IMR-90 (cell line): Measurements from ENCODE around the gene COX7A2L. TPM values are rescaled to one million over a fixed set of nuclear protein-coding genes. Genes with fewer than 3 reads are reported as not detected.

Experiments used
- ATAC-seq: fragments of 200-7000 bp; cut with Tn5 transposase; 2 replicates; pipeline ENCODE4 v1.9.1; 2020; ENCODE audit warnings: low read depth, mild to moderate bottlenecking, moderate library complexity
- BruUV-seq: library from RNA; stranded (reverse); fragments of 400-500 nt; replicated peaks from 2 replicates; lab custom pipeline; 2021; lab: Mats Ljungman, UMichigan
- CTCF ChIA-PET: fragments of 300-600 bp; formaldehyde crosslinking; extraction: SDS; loops from one replicate; lab custom pipeline; 2021; ENCODE audit warnings: antibody characterized with exemption; lab: Yijun Ruan, JAX
- POLR2A ChIA-PET: fragments of 300-600 bp; sonication (Branson Sonifier 250); formaldehyde crosslinking; loops from one replicate; lab custom pipeline; 2022; ENCODE audit warnings: antibody characterized with exemption; ENCODE audit not compliant: unreplicated experiment; lab: Charles Lee
- DNase-seq: peaks from one replicate; pipeline ENCODE4 v3.0.0; 2013
- H2AFZ ChIP-seq: replicated peaks from 2 replicates; pipeline ENCODE3; 2013; ENCODE audit warnings: low read length, mild to moderate bottlenecking; ENCODE audit not compliant: poor library complexity
- H2AK5ac ChIP-seq: 2 replicates; pipeline ENCODE4 v1.6.1; 2013; ENCODE audit warnings: low read depth, low read length, inconsistent platforms
- H2AK9ac ChIP-seq: replicated peaks from 2 replicates; pipeline ENCODE3; 2013; ENCODE audit warnings: mild to moderate bottlenecking, low read depth, low read length, moderate library complexity; ENCODE audit not compliant: poor library complexity
- H2BK120ac ChIP-seq: 2 replicates; pipeline ENCODE4 v1.6.1; 2013; ENCODE audit warnings: low read depth, low read length, inconsistent platforms
- H2BK15ac ChIP-seq: 3 replicates; pipeline ENCODE4 v1.6.1; 2013; ENCODE audit warnings: low read depth, low read length, inconsistent platforms
- H2BK20ac ChIP-seq: 2 replicates; pipeline ENCODE4 v1.6.1; 2013; ENCODE audit warnings: low read depth, mild to moderate bottlenecking, inconsistent platforms, low read length, moderate library complexity
- H2BK5ac ChIP-seq: 2 replicates; pipeline ENCODE4 v1.6.1; 2013; ENCODE audit warnings: mild to moderate bottlenecking, low read depth, low read length, inconsistent platforms; ENCODE audit not compliant: poor library complexity, severe bottlenecking
- H3K14ac ChIP-seq: replicated peaks from 2 replicates; pipeline ENCODE4 v1.6.1; 2013; ENCODE audit warnings: low read depth, low read length, inconsistent platforms
- H3K18ac ChIP-seq: 2 replicates; pipeline ENCODE4 v1.6.1; 2013; ENCODE audit warnings: low read depth, low read length, control low read depth
- H3K23ac ChIP-seq: 2 replicates; pipeline ENCODE4 v1.6.1; 2013; ENCODE audit warnings: low read depth, low read length, inconsistent platforms
- H3K27ac ChIP-seq: 2 replicates; pipeline ENCODE4 v1.5.1; 2013; ENCODE audit warnings: mild to moderate bottlenecking, control low read depth, low read length; ENCODE audit not compliant: insufficient read depth
- H3K27me3 ChIP-seq: 2 replicates; pipeline ENCODE4 v1.6.1; 2013; ENCODE audit warnings: low read length; ENCODE audit not compliant: control insufficient read depth, insufficient read depth
- H3K36me3 ChIP-seq: 2 replicates; pipeline ENCODE4 v1.6.1; 2013; ENCODE audit warnings: low read length, mixed read lengths; ENCODE audit not compliant: control insufficient read depth, insufficient read depth
- H3K4ac ChIP-seq: 2 replicates; pipeline ENCODE4 v1.6.1; 2013; ENCODE audit warnings: low read depth, low read length, inconsistent platforms
- H3K4me1 ChIP-seq: 2 replicates; pipeline ENCODE4 v1.6.1; 2013; ENCODE audit warnings: low read length, mixed read lengths; ENCODE audit not compliant: control insufficient read depth, insufficient read depth
- H3K4me2 ChIP-seq: 2 replicates; pipeline ENCODE4 v1.6.1; 2013; ENCODE audit warnings: low read depth, mild to moderate bottlenecking, control low read depth, low read length, moderate library complexity
- H3K4me3 ChIP-seq: 2 replicates; pipeline ENCODE4 v1.5.1; 2013; ENCODE audit warnings: low read depth, mild to moderate bottlenecking, control low read depth, low read length, moderate library complexity; ENCODE audit not compliant: insufficient read depth
- H3K56ac ChIP-seq: 2 replicates; pipeline ENCODE4 v1.6.1; 2013; ENCODE audit warnings: low read length, inconsistent platforms; ENCODE audit not compliant: insufficient read depth; ENCODE audit errors: extremely low read depth
- H3K79me1 ChIP-seq, 2 experiments: 2 replicates each; pipeline ENCODE4 v1.6.1; 2013; ENCODE audit warnings: low read length in 2 of 2, inconsistent platforms in 1 of 2, low read depth in 1 of 2
- H3K9ac ChIP-seq: 2 replicates; pipeline ENCODE4 v1.6.1; 2013; ENCODE audit warnings: low read depth, low read length, control low read depth
- H3K9me1 ChIP-seq: 2 replicates; pipeline ENCODE4 v1.6.1; 2013; ENCODE audit warnings: low read length, inconsistent platforms; ENCODE audit not compliant: insufficient read depth
- H3K9me3 ChIP-seq: 2 replicates; pipeline ENCODE4 v1.6.1; 2013; ENCODE audit warnings: low read length; ENCODE audit not compliant: control insufficient read depth, insufficient read depth
- H4K20me1 ChIP-seq: 2 replicates; pipeline ENCODE4 v1.6.1; 2013; ENCODE audit warnings: low read length, inconsistent platforms; ENCODE audit not compliant: insufficient read depth
- H4K5ac ChIP-seq: 2 replicates; pipeline ENCODE4 v1.6.1; 2013; ENCODE audit warnings: mild to moderate bottlenecking, low read depth, low read length, control low read depth
- H4K8ac ChIP-seq, 2 experiments: 2 replicates each; pipeline ENCODE4 v1.6.1; 2013; ENCODE audit warnings: low read depth in 2 of 2, low read length in 2 of 2, control low read depth in 1 of 2, inconsistent platforms in 1 of 2
- H4K91ac ChIP-seq: 2 replicates; pipeline ENCODE4 v1.6.1; 2013; ENCODE audit warnings: low read depth, low read length, inconsistent platforms; ENCODE audit not compliant: insufficient read depth
- BHLHE40 ChIP-seq: fragments of 150-350 bp; IDR thresholded peaks from 2 replicates; pipeline ENCODE4 v1.6.1; 2016; ENCODE audit warnings: mild to moderate bottlenecking, low read depth, low read length
- CEBPB ChIP-seq: IDR thresholded peaks from 2 replicates; pipeline ENCODE4 v1.6.1; 2012; ENCODE audit warnings: low read depth, low read length, improper control_type of control experiment
- CTCF ChIP-seq: conservative IDR thresholded peaks from 2 replicates; pipeline ENCODE4 v1.5.1; 2012; ENCODE audit warnings: mild to moderate bottlenecking, low read depth, low read length, improper control_type of control experiment
- MAFK ChIP-seq: IDR thresholded peaks from 2 replicates; pipeline ENCODE4 v1.6.1; 2012; ENCODE audit warnings: low read depth, low read length, improper control_type of control experiment
- NFE2L2 ChIP-seq: fragments of 150-350 bp; IDR thresholded peaks from 2 replicates; pipeline ENCODE4 v1.6.1; 2016; ENCODE audit warnings: low read depth, mild to moderate bottlenecking, low read length
- RCOR1 ChIP-seq: IDR thresholded peaks from 2 replicates; pipeline ENCODE4 v1.6.1; 2012; ENCODE audit warnings: mild to moderate bottlenecking, low read length, improper control_type of control experiment; ENCODE audit not compliant: insufficient replicate concordance
- WGBS, 2 experiments: methylation state at CpG; one replicate each; pipeline versions ENCODE4 v1.1.5 to v1.1.7; 2013; ENCODE audit warnings: missing lambda C conversion rate in 2 of 2; ENCODE audit not compliant: insufficient read length in 1 of 2; ENCODE audit errors: extremely low coverage in 2 of 2; 5-methylcytosine and 5-hydroxymethylcytosine counted together
- dilution Hi-C: fragments of 300-500 bp; cut with HindIII; formaldehyde crosslinking; loops from one replicate; pipeline ENCODE4 v1.14.3; 2018; ENCODE audit warnings: low sequenced_read_pairs; ENCODE audit not compliant: unreplicated experiment
- in situ Hi-C: fragments of 300-500 bp; cut with MboI; formaldehyde crosslinking; loops from 3 replicates; pipeline ENCODE4 v1.14.3; 2019; ENCODE audit warnings: low sequenced_read_pairs, inconsistent platforms, mixed read lengths
- intact Hi-C: fragments of 100-400 bp; cut with micrococcal nuclease; formaldehyde crosslinking; loops from 2 replicates; pipeline ENCODE4 v1.10.0; 2022
- polyA plus RNA-seq, 3 experiments: library from polyadenylated mRNA; depleted of rRNA; stranded (reverse); fragments of >200 nt; gene quantifications; 2 replicates each; pipeline ENCODE4 v1.2.3, GENCODE V29; 2012; ENCODE audit warnings: low replicate concordance in 1 of 3
- total RNA-seq: library from RNA; depleted of rRNA; stranded (reverse); fragments of >200 nt; gene quantifications from 2 replicates; pipeline ENCODE4 v1.2.3, GENCODE V29; 2012

Gene COX7A2L
- total and polyA plus RNA-seq, 2 of the 4 experiments (the other 2 are of a cell fraction): 123 to 132 TPM

DNA sequence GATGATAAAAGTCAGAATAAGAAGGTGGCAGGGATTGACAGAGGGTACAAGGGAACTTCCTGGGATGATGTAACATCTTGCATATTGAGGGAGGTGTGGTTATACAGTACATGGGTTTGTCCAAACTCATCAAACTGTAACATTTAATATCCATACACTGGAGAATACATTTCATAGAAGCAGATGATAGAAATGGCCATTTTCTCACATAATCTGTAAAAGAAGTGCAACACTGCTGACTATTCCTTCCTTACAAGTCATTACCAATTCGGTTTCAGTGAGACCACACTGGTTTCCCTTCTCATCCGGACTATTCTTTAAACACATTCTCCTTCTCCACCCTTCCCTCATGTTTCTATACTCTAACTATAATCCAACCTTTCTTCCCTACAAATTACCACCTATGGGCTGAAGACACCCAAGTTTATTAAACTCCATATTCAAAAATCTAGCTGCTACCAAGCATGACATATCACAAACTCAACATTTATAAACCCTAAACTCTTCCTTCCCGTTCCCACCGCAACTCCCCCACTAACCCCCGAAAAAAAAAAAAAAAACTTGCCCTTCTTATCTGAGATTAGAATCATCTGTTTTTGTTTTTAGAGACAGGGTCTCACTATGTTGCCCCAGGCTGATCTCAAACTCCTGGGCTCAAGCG, 1.6 kb downstream of the COX7A2L start:
- POLR2A ChIA-PET: no interaction called here
- H3K18ac ChIP-seq: no peak overlapping the region
- no TSS peak for BruUV-seq

More for the DNA sequence above, 1.6 kb downstream of the COX7A2L start:
- WGBS, 2 experiments: 71 to 94% methylated on average over 3 of the region's 6 CpGs
- no peaks in the 10 kb centered on the region; the same call in none of the 2 replicates for H3K27me3 ChIP-seq
- H3K79me1 ChIP-seq: peaks cover 11 to 50% of the 10 kb centered on the region in 2 experiments
- CTCF ChIA-PET: no interaction called here
- H3K4me1 ChIP-seq: peaks cover 4% of the 10 kb centered on the region
- no peak overlapping the region for H4K5ac ChIP-seq
- H2BK20ac ChIP-seq: no peak overlapping the region
- H3K23ac ChIP-seq: no peak overlapping the region
- TF ChIP-seq MAFK (no peak), CEBPB (peak; percentile 58; the same call in 1 of the 2 replicates), NFE2L2 (no peak), CTCF (no peak), BHLHE40 (no peak), RCOR1 (no peak)
- ATAC-seq (no peak), DNase-seq (peak; percentile 17)
- H3K56ac ChIP-seq: no peak overlapping the region
- H3K4ac ChIP-seq: peak overlapping the region; percentile 41; the same call in 1 of the 2 replicates
- intact Hi-C loops: no loop called here
- peaks cover 10% of the 10 kb centered on the region for H3K9me1 ChIP-seq
- H3K36me3 ChIP-seq: 0 out of 2 replicates have a peak, but pooled peaks cover 1% of the 10 kb centered on the region
- in situ Hi-C loops: no loop called here
- peaks cover 47% of the 10 kb centered on the region for H4K20me1 ChIP-seq
- no peaks in the 10 kb centered on the region for H3K9me3 ChIP-seq
- peak overlapping the region; percentile 41; the same call in 1 of the 2 replicates for H3K27ac ChIP-seq
- peak overlapping the region; percentile 26; the same call in 1 of the 2 replicates for H4K91ac ChIP-seq
- peak overlapping the region; percentile 22; the same call in 1 of the 2 replicates for H2AK5ac ChIP-seq
- H2AK9ac ChIP-seq: no peak overlapping the region
- dilution Hi-C loops: no loop called here
- H3K14ac ChIP-seq: 0 out of 2 replicates have a peak overlapping the region, but pooled peaks have one; percentile 23
- H2BK120ac ChIP-seq: no peak overlapping the region
- peak overlapping the region; percentile 99 for H3K4me2 ChIP-seq
- H3K9ac ChIP-seq: peak overlapping the region; percentile 92
- H2AFZ ChIP-seq: no peak overlapping the region
- no peak overlapping the region for H2BK5ac ChIP-seq
- peak overlapping the region in 1 of 2 experiments; percentile 89; a peak in 1 of 4 replicates for H4K8ac ChIP-seq
- H3K4me3 ChIP-seq: peak overlapping the region; percentile 86
- no peak overlapping the region for H2BK15ac ChIP-seq
